CD4-positive, alpha-beta T cell treated with Interleukin-4 for 4 hours (primary cell): ENCODE data around the gene SZT2.

ENCODE experiments used
- DNase-seq: peaks from one replicate; pipeline ENCODE4 v3.0.0-alpha.2; 2020

Gene SZT2

GRCh38 chr1:43389326-43390313, at the start of gene SZT2, which contains the start of gene MED8:
Gene SZT2, plus strand, starts transcription at chr1:43389899. Its CDS starts 70 bp downstream, at chr1:43389969.
Gene MED8, minus strand, starts transcription at chr1:43389800. Its CDS starts 36 bp downstream, at chr1:43389764.
- peak; percentile 94 for DNase-seq

- DNase-seq = no peak
Observed at GRCh38 chr1:43340559-43340958, 49.1 kb upstream of the SZT2 start.

GRCh38 chr1:43344267-43344850, 45.3 kb upstream of the SZT2 start:
- no peak for DNase-seq

GRCh38 chr1:43345120-43345519, 44.6 kb upstream of the SZT2 start:
- DNase-seq = no peak

GRCh38 chr1:43346636-43347035, 43.1 kb upstream of the SZT2 start:
- no peak for DNase-seq

GRCh38 chr1:43348343-43348808, 41.3 kb upstream of the SZT2 start:
- no peak for DNase-seq

GRCh38 chr1:43348809-43349593, 40.7 kb upstream of the SZT2 start:
- DNase-seq = peak; percentile 60

- DNase-seq = no peak
Observed at GRCh38 chr1:43349594-43350306, 39.9 kb upstream of the SZT2 start.

- no peak for DNase-seq
Observed at GRCh38 chr1:43350976-43351375, 38.7 kb upstream of the SZT2 start.

GRCh38 chr1:43351421-43352350, 38.0 kb upstream of the SZT2 start:
- DNase-seq = no peak

GRCh38 chr1:43352351-43352705, 37.4 kb upstream of the SZT2 start:
- no peak for DNase-seq

GRCh38 chr1:43352881-43353280, 36.8 kb upstream of the SZT2 start:
- DNase-seq = no peak

- no peak for DNase-seq
Observed at GRCh38 chr1:43354471-43354870, 35.2 kb upstream of the SZT2 start.

- no peak for DNase-seq
Observed at GRCh38 chr1:43354936-43355335, 34.8 kb upstream of the SZT2 start.

- DNase-seq = no peak
Observed at GRCh38 chr1:43357251-43357650, 32.4 kb upstream of the SZT2 start.

GRCh38 chr1:43358121-43358745, 31.5 kb upstream of the SZT2 start:
- peak; percentile 18 for DNase-seq

GRCh38 chr1:43358746-43359693, 30.7 kb upstream of the SZT2 start, which contains the start of gene CDC20:
Gene CDC20, plus strand, starts transcription at chr1:43358981. Its CDS starts 235 bp downstream, at chr1:43359216.
- DNase-seq = peak; percentile 96

GRCh38 chr1:43359696-43360095, 30.0 kb upstream of the SZT2 start:
- no peak for DNase-seq

- DNase-seq = no peak
Observed at GRCh38 chr1:43360616-43361015, 29.1 kb upstream of the SZT2 start.
